K562 (cell line): ENCODE measurements around the gene RACGAP1. TPM values are rescaled to one million over a fixed set of nuclear protein-coding genes. Genes with fewer than 3 reads are reported as not detected.
A peak's percentile ranks its signal among the peaks of the same experiment; 100 is the strongest.

Experiments used
- ATF1 ChIP-seq, 2 experiments: fragments of 450-650 bp in 1 of 2; IDR thresholded peaks; 2 replicates each; pipeline ENCODE4 v1.6.1; 2016; ENCODE audit warnings: missing compliant biosample characterization in 1 of 2, missing genetic modification characterization in 1 of 2
- CBX1 ChIP-seq: sonication (generic); IDR thresholded peaks from 2 replicates; pipeline ENCODE4 v1.6.1; 2016; ENCODE audit warnings: antibody characterized with exemption, low read depth, mild to moderate bottlenecking
- E2F3 ChIP-seq: fragments of 250-450 bp; sonication (Bioruptor Pico); IDR thresholded peaks from 2 replicates; pipeline ENCODE4 v1.4.0; 2020; ENCODE audit warnings: mild to moderate bottlenecking
- EZH2 ChIP-seq: IDR thresholded peaks from 2 replicates; pipeline ENCODE4 v1.6.1; 2012; ENCODE audit warnings: low read depth, mild to moderate bottlenecking, inconsistent platforms, low read length, borderline replicate concordance
- FOXM1 ChIP-seq, 2 experiments: fragments of 450-650 bp in 1 of 2; sonication (generic) in 1 of 2; formaldehyde crosslinking in 1 of 2; IDR thresholded peaks; 2 replicates each; pipeline versions ENCODE4 v1.6.1 to v1.9.0; 2017 to 2022; ENCODE audit warnings: low read depth in 2 of 2, mild to moderate bottlenecking in 2 of 2, missing genetic modification reagents in 1 of 2, moderate library complexity in 1 of 2
- HDAC1 ChIP-seq, 2 experiments: fragments of 450-650 bp; IDR thresholded peaks; 2 replicates each; pipeline ENCODE4 v1.6.1; 2016 to 2017; ENCODE audit warnings: inconsistent platforms in 1 of 2, mild to moderate bottlenecking in 1 of 2, moderate library complexity in 1 of 2
- HNRNPLL ChIP-seq: fragments of 200-400 bp; formaldehyde crosslinking; IDR thresholded peaks from 2 replicates; pipeline ENCODE4 v1.6.1; 2017; ENCODE audit warnings: low read length, low read depth, mild to moderate bottlenecking; ENCODE audit not compliant: poor library complexity, severe bottlenecking
- LCOR ChIP-seq: sonication (generic); formaldehyde crosslinking; IDR thresholded peaks from 2 replicates; pipeline ENCODE4 v1.8.0; 2022; ENCODE audit warnings: mild to moderate bottlenecking, missing genetic modification reagents
- MEIS2 ChIP-seq: fragments of 450-650 bp; IDR thresholded peaks from 2 replicates; pipeline ENCODE4 v1.6.1; 2014; ENCODE audit warnings: mild to moderate bottlenecking; ENCODE audit not compliant: partially characterized antibody
- MYNN ChIP-seq, 2 experiments: sonication (generic); formaldehyde crosslinking in 1 of 2; IDR thresholded peaks; 2 replicates each; pipeline versions ENCODE4 v1.5.0 to v1.6.1; 2016 to 2020; ENCODE audit warnings: antibody characterized with exemption in 1 of 2, missing genetic modification reagents in 1 of 2
- NKRF ChIP-seq: fragments of 450-650 bp; IDR thresholded peaks from 2 replicates; pipeline ENCODE4 v1.6.1; 2016; ENCODE audit warnings: borderline replicate concordance
- NR2F6 ChIP-seq: fragments of 450-650 bp; formaldehyde crosslinking; IDR thresholded peaks from 2 replicates; pipeline ENCODE4 v1.4.0; 2020; ENCODE audit warnings: mild to moderate bottlenecking
- PRPF4 ChIP-seq: fragments of 200-400 bp; formaldehyde crosslinking; IDR thresholded peaks from one replicate; pipeline ENCODE4 v1.6.1; 2017; ENCODE audit warnings: low read length, low read depth, mild to moderate bottlenecking; ENCODE audit not compliant: insufficient read depth, poor library complexity, severe bottlenecking
- SFPQ ChIP-seq: fragments of 200-400 bp; formaldehyde crosslinking; IDR thresholded peaks from 2 replicates; pipeline ENCODE4 v1.6.1; 2017; ENCODE audit warnings: mild to moderate bottlenecking, low read depth, low read length, moderate library complexity
- TCF15 ChIP-seq: fragments of 250-450 bp; sonication (Bioruptor Pico); IDR thresholded peaks from 2 replicates; pipeline ENCODE4 v1.8.0; 2022; ENCODE audit warnings: moderate library complexity, mild to moderate bottlenecking, inconsistent platforms
- ZNF75A ChIP-seq: fragments of 450-650 bp; formaldehyde crosslinking; IDR thresholded peaks from 2 replicates; pipeline ENCODE4 v1.4.0; 2020; ENCODE audit warnings: mild to moderate bottlenecking
- ZSCAN32 ChIP-seq: fragments of 450-650 bp; formaldehyde crosslinking; IDR thresholded peaks from 2 replicates; pipeline ENCODE4 v1.4.0; 2020; ENCODE audit warnings: mild to moderate bottlenecking, moderate library complexity
- polyA plus RNA-seq, 8 experiments: library from polyadenylated mRNA; depleted of rRNA in 4 of 8; stranded (reverse) in 5 of 8; unstranded in 3 of 8; fragments of >200 nt; fragmentation: Nextera tagmentation in 2 of 8; fragmentation: Illumina TruSeq in 1 of 8; extraction: Ambion mirVana in 2 of 8; extraction: Trizol in 1 of 8; gene quantifications; 2 replicates each; pipeline versions ENCODE4 v1.2.1 to v1.2.3, GENCODE V29; 2011 to 2014; ENCODE audit warnings: inconsistent platforms in 1 of 8, missing spikeins in 1 of 8
- total RNA-seq, 7 experiments: library from RNA; depleted of rRNA in 6 of 7; stranded (reverse); fragments of >200 nt in 6 of 7; fragmentation: Illumina TruSeq in 2 of 7; extraction: Trizol in 2 of 7; gene quantifications; 2 replicates each; pipeline versions ENCODE4 v1.2.1 to v1.2.3, GENCODE V29; 2011 to 2021; ENCODE audit warnings: low replicate concordance in 1 of 7

RACGAP1 gene
- total and polyA plus RNA-seq, 9 of the 15 experiments (the other 6 are each of a cell fraction or from before 2014, with no cell fraction given) = 56.4 to 92.9 (median 71.8) TPM

GRCh38 chr12:50050410-50051098 is 25.3 kb upstream of the RACGAP1 start (continued):
- TF ChIP-seq EZH2 (no peak), CBX1 (no peak), MEIS2 (peak; percentile 78), PRPF4 (no peak), MYNN (IDR thresholded peaks at IDR 0.05) (no peak), MYNN (CRISPR knock-in tag; IDR thresholded peaks at IDR 0.05) (no peak), SFPQ (no peak), FOXM1 (IDR thresholded peaks at IDR 0.05; ENCODE audit: low read depth) (peak; percentile 91), FOXM1 (CRISPR knock-in tag; IDR thresholded peaks at IDR 0.05; ENCODE audit: low read depth) (no peak), ZSCAN32 (no peak), HNRNPLL (peak; percentile 60), ZNF75A (CRISPR knock-in tag) (no peak), TCF15 (CRISPR knock-in tag) (no peak), NKRF (peak; percentile 55; the same call in 1 of the 2 replicates), HDAC1 (IDR thresholded peaks at IDR 0.05) (peak in 1 of 2 experiments; percentile 86; a peak in 2 of 4 replicates), ATF1 (CRISPR knock-in tag; IDR thresholded peaks at IDR 0.05) (no peak), ATF1 (tag; IDR thresholded peaks at IDR 0.05) (peak; percentile 35; the same call in 1 of the 2 replicates), E2F3 (CRISPR knock-in tag) (0 out of 2 replicates have a peak, but pooled peaks have one; percentile 39), NR2F6 (CRISPR knock-in tag) (no peak), LCOR (peak; percentile 49; the same call in 1 of the 2 replicates)
